Fibroblast of lung (primary cell): ENCODE results near the gene ETNK2. TPM values are rescaled to one million over a fixed set of nuclear protein-coding genes. Genes with fewer than 3 reads are reported as not detected.

Experiments
- DNase-seq, 2 donors: peaks; one replicate each; pipeline versions ENCODE4 v3.0.0 to v3.0.0-alpha.2; 2010; ENCODE audit warnings: low read depth in 2 of 2
- H2AFZ ChIP-seq: 2 replicates; pipeline ENCODE4 v1.5.1; 2012; ENCODE audit warnings: low read length, control low read depth, inconsistent platforms
- H3K27ac ChIP-seq: 2 replicates; pipeline ENCODE4 v1.5.1; 2011; ENCODE audit warnings: low read length, control low read depth; ENCODE audit not compliant: insufficient read depth
- H3K27me3 ChIP-seq: 2 replicates; pipeline ENCODE4 v1.5.1; 2011; ENCODE audit warnings: mild to moderate bottlenecking, low read length; ENCODE audit not compliant: control insufficient read depth, insufficient read depth
- H3K36me3 ChIP-seq: 2 replicates; pipeline ENCODE4 v1.5.1; 2011; ENCODE audit warnings: low read length; ENCODE audit not compliant: control insufficient read depth, insufficient read depth
- H3K4me1 ChIP-seq: 2 replicates; pipeline ENCODE4 v1.5.1; 2011; ENCODE audit warnings: low read length; ENCODE audit not compliant: control insufficient read depth, insufficient read depth; ENCODE audit errors: extremely low read depth
- H3K4me2 ChIP-seq: 2 replicates; pipeline ENCODE4 v1.5.1; 2011; ENCODE audit warnings: low read length, control low read depth; ENCODE audit not compliant: insufficient read depth; ENCODE audit errors: extremely low read depth
- H3K4me3 ChIP-seq, 4 experiments: fragments of 200-600 bp in 1 of 4; sonication (generic) in 1 of 4; replicated peaks in 1 of 4; 2 replicates each; pipeline ENCODE4 v1.5.1; 2011 to 2016; ENCODE audit warnings: low read length in 4 of 4, low read depth in 3 of 4, mild to moderate bottlenecking in 3 of 4, control low read depth in 2 of 4, inconsistent platforms in 1 of 4, mixed read lengths in 1 of 4; ENCODE audit not compliant: insufficient read depth in 1 of 4; ENCODE audit errors: control extremely low read depth in 1 of 4
- H3K79me2 ChIP-seq: 2 replicates; pipeline ENCODE4 v1.5.1; 2012; ENCODE audit warnings: mild to moderate bottlenecking, low read length, inconsistent platforms; ENCODE audit not compliant: control insufficient read depth, insufficient read depth
- H3K9ac ChIP-seq: 2 replicates; pipeline ENCODE4 v1.5.1; 2011; ENCODE audit warnings: mild to moderate bottlenecking, low read length, control low read depth; ENCODE audit not compliant: insufficient read depth
- H3K9me3 ChIP-seq: 2 replicates; pipeline ENCODE4 v1.5.1; 2012; ENCODE audit warnings: low read depth, low read length; ENCODE audit not compliant: control insufficient read depth, insufficient read depth
- H4K20me1 ChIP-seq: 2 replicates; pipeline ENCODE4 v1.5.1; 2011; ENCODE audit warnings: low read length; ENCODE audit not compliant: control insufficient read depth, insufficient read depth; ENCODE audit errors: extremely low read depth
- EZH2 ChIP-seq: IDR thresholded peaks from 2 replicates; pipeline ENCODE4 v1.5.1; 2012; ENCODE audit warnings: low read length, control low read depth, mild to moderate bottlenecking; ENCODE audit errors: missing control alignments
- polyA plus RNA-seq, 2 donors: library from polyadenylated mRNA; depleted of rRNA in 1 of 2; stranded (reverse) in 1 of 2; unstranded in 1 of 2; fragments of >200 nt; gene quantifications; 2 replicates each; pipeline ENCODE4 v1.2.1, GENCODE V29; 2011 to 2012; ENCODE audit warnings: missing spikeins in 1 of 2
- total RNA-seq: library from RNA; depleted of rRNA; stranded (reverse); fragments of >200 nt; gene quantifications from 2 replicates; pipeline ENCODE4 v1.2.1, GENCODE V29; 2014
- TF ChIP-seq, protein P1 (sequence below), 2 donors: IDR thresholded peaks in 1 of 2; conservative IDR thresholded peaks in 1 of 2; 1 replicate in 1 of 2; 2 replicates in 1 of 2; pipeline ENCODE4 v1.5.1; 2011 to 2012; ENCODE audit warnings: low read length in 2 of 2, control low read depth in 1 of 2, inconsistent platforms in 1 of 2, low read depth in 1 of 2, mild to moderate bottlenecking in 1 of 2

Gene ETNK2
- total and polyA plus RNA-seq, 2 donors (not counting 1 experiment from before 2014, with no cell fraction given): 1.7 to 4.0 TPM

DNA sequence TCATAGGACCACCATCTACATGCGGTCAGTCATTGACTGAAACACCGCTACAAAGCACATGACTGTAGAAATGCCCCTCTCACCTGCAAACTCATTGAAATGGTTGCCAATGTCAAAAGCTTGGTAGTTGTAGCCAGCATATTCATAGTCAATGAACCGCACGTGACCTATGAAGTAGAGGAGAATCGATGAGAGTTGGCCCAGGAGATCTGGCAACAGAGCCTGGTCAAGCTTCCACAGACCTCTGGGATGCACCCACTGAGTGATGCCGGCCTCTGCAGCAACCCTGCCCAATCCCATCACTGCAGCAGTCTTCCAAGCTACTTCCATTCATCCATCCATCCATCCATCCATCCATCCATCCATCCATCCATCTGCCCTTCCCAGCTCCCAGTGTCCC lies 11.9 kb downstream of the ETNK2 start:
- Histone ChIP-seq H3K9me3 (no peaks in the 10 kb centered on the region), H2AFZ (no peak overlapping the region), H3K4me3 (no peak overlapping the region), H3K4me1 (no peaks in the 10 kb centered on the region), H3K79me2 (no peaks in the 10 kb centered on the region), H3K27ac (no peak overlapping the region), H3K27me3 (peaks cover 4% of the 10 kb centered on the region), H4K20me1 (no peaks in the 10 kb centered on the region), H3K9ac (no peak overlapping the region), H3K4me2 (no peak overlapping the region), H3K36me3 (no peaks in the 10 kb centered on the region)
- TF ChIP-seq, protein P1, sequence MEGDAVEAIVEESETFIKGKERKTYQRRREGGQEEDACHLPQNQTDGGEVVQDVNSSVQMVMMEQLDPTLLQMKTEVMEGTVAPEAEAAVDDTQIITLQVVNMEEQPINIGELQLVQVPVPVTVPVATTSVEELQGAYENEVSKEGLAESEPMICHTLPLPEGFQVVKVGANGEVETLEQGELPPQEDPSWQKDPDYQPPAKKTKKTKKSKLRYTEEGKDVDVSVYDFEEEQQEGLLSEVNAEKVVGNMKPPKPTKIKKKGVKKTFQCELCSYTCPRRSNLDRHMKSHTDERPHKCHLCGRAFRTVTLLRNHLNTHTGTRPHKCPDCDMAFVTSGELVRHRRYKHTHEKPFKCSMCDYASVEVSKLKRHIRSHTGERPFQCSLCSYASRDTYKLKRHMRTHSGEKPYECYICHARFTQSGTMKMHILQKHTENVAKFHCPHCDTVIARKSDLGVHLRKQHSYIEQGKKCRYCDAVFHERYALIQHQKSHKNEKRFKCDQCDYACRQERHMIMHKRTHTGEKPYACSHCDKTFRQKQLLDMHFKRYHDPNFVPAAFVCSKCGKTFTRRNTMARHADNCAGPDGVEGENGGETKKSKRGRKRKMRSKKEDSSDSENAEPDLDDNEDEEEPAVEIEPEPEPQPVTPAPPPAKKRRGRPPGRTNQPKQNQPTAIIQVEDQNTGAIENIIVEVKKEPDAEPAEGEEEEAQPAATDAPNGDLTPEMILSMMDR (conservative IDR thresholded peaks at IDR 0.05 in 1 of 2, IDR thresholded peaks at IDR 0.05 in 1 of 2; ENCODE audit: low read depth in 1 of 2, low read length in 2 of 2): no peak
- no peak for TF ChIP-seq EZH2
- no peak for DNase-seq

DNA sequence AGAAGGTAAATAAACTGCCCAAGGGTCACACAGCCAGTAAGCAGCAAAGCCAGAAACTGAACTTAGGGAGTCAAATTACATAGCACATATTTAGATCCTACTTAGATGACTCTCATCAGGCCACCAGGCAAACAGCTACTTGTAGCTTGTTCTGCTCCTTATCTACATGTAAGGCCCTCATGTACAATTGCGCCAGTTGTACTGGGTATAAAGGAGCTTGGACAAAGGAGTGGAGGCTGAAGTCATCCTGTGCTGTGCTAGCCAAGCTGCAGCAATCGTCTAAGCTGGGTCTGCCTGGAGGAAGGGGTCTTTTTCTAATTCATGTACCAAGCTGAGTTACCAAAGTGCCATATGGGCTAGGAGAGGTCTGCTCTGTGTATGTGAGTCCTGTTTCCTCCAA lies 12.8 kb downstream of the ETNK2 start:
- no peak for DNase-seq
- peaks cover 4% of the 10 kb centered on the region for H3K27me3 ChIP-seq
- no peaks in the 10 kb centered on the region for H3K79me2 ChIP-seq
- no peaks in the 10 kb centered on the region for H3K9me3 ChIP-seq
- H3K4me3 ChIP-seq: no peak overlapping the region
- no peaks in the 10 kb centered on the region for H4K20me1 ChIP-seq
- H3K9ac ChIP-seq: no peak overlapping the region
- H3K4me2 ChIP-seq: no peak overlapping the region
- H3K36me3 ChIP-seq: no peaks in the 10 kb centered on the region
- no peak overlapping the region for H2AFZ ChIP-seq
- no peaks in the 10 kb centered on the region for H3K4me1 ChIP-seq
- no peak overlapping the region for H3K27ac ChIP-seq
- no peak for TF ChIP-seq EZH2
- TF ChIP-seq, protein P1 (conservative IDR thresholded peaks at IDR 0.05 in 1 of 2, IDR thresholded peaks at IDR 0.05 in 1 of 2; ENCODE audit: low read depth in 1 of 2, low read length in 2 of 2): no peak

DNA sequence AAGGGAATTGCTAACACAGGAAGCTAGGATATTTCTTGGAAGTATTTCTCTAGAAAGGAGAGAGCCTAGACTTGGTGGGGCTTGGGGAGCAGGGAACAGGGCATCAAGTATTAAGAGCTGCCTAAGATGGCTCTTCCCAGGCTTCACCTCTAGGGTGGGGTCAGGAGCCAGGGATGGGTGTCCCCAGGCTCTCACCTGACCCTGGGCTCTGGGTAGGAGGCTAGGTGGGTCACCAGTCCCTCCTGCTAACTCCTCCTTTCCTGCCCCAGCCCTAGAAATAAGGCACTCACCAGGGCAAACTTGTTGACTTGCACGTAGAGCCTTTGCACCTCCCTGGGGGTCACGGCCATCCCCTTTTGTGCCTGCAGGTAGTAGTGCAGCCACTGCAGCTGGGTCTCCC lies 15.0 kb downstream of the ETNK2 start:
- Histone ChIP-seq H3K27ac (no peak overlapping the region), H4K20me1 (no peaks in the 10 kb centered on the region)

More for the DNA sequence above, 15.0 kb downstream of the ETNK2 start:
- H3K79me2 ChIP-seq: no peaks in the 10 kb centered on the region
- DNase-seq: no peak
- no peak overlapping the region for H3K9ac ChIP-seq
- H2AFZ ChIP-seq: no peak overlapping the region
- H3K36me3 ChIP-seq: no peaks in the 10 kb centered on the region
- H3K4me1 ChIP-seq: peaks cover under 1% of the 10 kb centered on the region
- H3K4me2 ChIP-seq: no peak overlapping the region
- H3K9me3 ChIP-seq: no peaks in the 10 kb centered on the region
- no peaks in the 10 kb centered on the region for H3K27me3 ChIP-seq
- TF ChIP-seq, protein P1 (conservative IDR thresholded peaks at IDR 0.05 in 1 of 2, IDR thresholded peaks at IDR 0.05 in 1 of 2; ENCODE audit: low read depth in 1 of 2, low read length in 2 of 2): no peak
- TF ChIP-seq EZH2: no peak
- no peak overlapping the region for H3K4me3 ChIP-seq
